Endothelial cell of umbilical vein (primary cell): ENCODE measurements around the gene CLEC11A. TPM values are rescaled to one million over a fixed set of nuclear protein-coding genes. Genes with fewer than 3 reads are reported as not detected.

Source experiments
- polyA plus RNA-seq, 4 experiments: library from polyadenylated mRNA; depleted of rRNA in 3 of 4; stranded (reverse) in 3 of 4; unstranded in 1 of 4; fragments of >200 nt; gene quantifications; 2 replicates each; pipeline versions ENCODE4 v1.2.1 to v1.2.3, GENCODE V29; 2011 to 2012; ENCODE audit warnings: missing spikeins in 1 of 4
- total RNA-seq: library from RNA; stranded (reverse); gene quantifications from 2 replicates; pipeline ENCODE4 v1.2.3, GENCODE V29; 2021

The CLEC11A gene
- total and polyA plus RNA-seq, 2 donors (not counting 3 experiments of a cell fraction or from before 2014, with no cell fraction given), result 10.4 to 30.1 TPM

Other genes starting within 250 kb of the CLEC11A start
- 101 and 106 TPM in 2 replicates for gene EMC10, start 246.9 kb upstream of the CLEC11A start, total RNA-seq
- gene EMC10, start 246.9 kb upstream of the CLEC11A start, polyA plus RNA-seq, result 111 and 141 TPM in 2 replicates
- 0.44 and 0.62 TPM in 2 replicates for gene GARIN5A, start 246.5 kb upstream of the CLEC11A start, total RNA-seq
- 0.65 and 0.76 TPM in 2 replicates for gene GARIN5A, start 246.5 kb upstream of the CLEC11A start, polyA plus RNA-seq
- gene JOSD2, start 212.2 kb upstream of the CLEC11A start, total RNA-seq, result 33.8 and 37.4 TPM in 2 replicates
- gene JOSD2, start 212.2 kb upstream of the CLEC11A start, polyA plus RNA-seq, result 62.8 and 103 TPM in 2 replicates
- gene ASPDH, start 209.5 kb upstream of the CLEC11A start, total RNA-seq, result not detected in 2 replicates
- not detected in 2 replicates for gene ASPDH, start 209.5 kb upstream of the CLEC11A start, polyA plus RNA-seq
- gene LRRC4B, start 154.9 kb upstream of the CLEC11A start, total RNA-seq, result not detected in 2 replicates
- 0.08 and 0.10 TPM in 2 replicates for gene LRRC4B, start 154.9 kb upstream of the CLEC11A start, polyA plus RNA-seq
- gene SYT3, start 83.5 kb upstream of the CLEC11A start, total RNA-seq, result 0.53 TPM in 1 of 2 replicates, not detected in the other
- gene SYT3, start 83.5 kb upstream of the CLEC11A start, polyA plus RNA-seq, result 0.11 TPM in 1 of 2 replicates, not detected in the other
- gene C19orf81, start 73.9 kb upstream of the CLEC11A start, total RNA-seq, result 1.1 and 2.5 TPM in 2 replicates
- gene C19orf81, start 73.9 kb upstream of the CLEC11A start, polyA plus RNA-seq, result 0.79 and 2.1 TPM in 2 replicates
- 1.2 and 1.9 TPM in 2 replicates for gene SHANK1, start 3.6 kb upstream of the CLEC11A start, total RNA-seq
- gene SHANK1, start 3.6 kb upstream of the CLEC11A start, polyA plus RNA-seq, result 0.60 and 0.66 TPM in 2 replicates
- not detected in 2 replicates for gene GPR32, start 47.1 kb downstream of the CLEC11A start, total RNA-seq
- not detected in 2 replicates for gene GPR32, start 47.1 kb downstream of the CLEC11A start, polyA plus RNA-seq
- not detected in 2 replicates for gene ACP4, start 67.1 kb downstream of the CLEC11A start, total RNA-seq
- gene ACP4, start 67.1 kb downstream of the CLEC11A start, polyA plus RNA-seq, result not detected in 2 replicates
- gene KLK1, start 100.4 kb downstream of the CLEC11A start, total RNA-seq, result not detected in 2 replicates
- 0.08 TPM in 1 of 2 replicates, not detected in the other for gene KLK1, start 100.4 kb downstream of the CLEC11A start, polyA plus RNA-seq
- gene KLK15, start 110.2 kb downstream of the CLEC11A start, total RNA-seq, result not detected in 2 replicates
- not detected in 2 replicates for gene KLK15, start 110.2 kb downstream of the CLEC11A start, polyA plus RNA-seq
- gene KLK3, start 131.6 kb downstream of the CLEC11A start, total RNA-seq, result not detected in 2 replicates
- gene KLK3, start 131.6 kb downstream of the CLEC11A start, polyA plus RNA-seq, result not detected in 2 replicates
- gene KLK2, start 150.1 kb downstream of the CLEC11A start, total RNA-seq, result not detected in 2 replicates
- gene KLK2, start 150.1 kb downstream of the CLEC11A start, polyA plus RNA-seq, result not detected in 2 replicates
- not detected in 2 replicates for gene KLK4, start 188.0 kb downstream of the CLEC11A start, total RNA-seq
- gene KLK4, start 188.0 kb downstream of the CLEC11A start, polyA plus RNA-seq, result not detected in 2 replicates
- gene KLK5, start 229.7 kb downstream of the CLEC11A start, total RNA-seq, result not detected in 2 replicates
- gene KLK5, start 229.7 kb downstream of the CLEC11A start, polyA plus RNA-seq, result not detected in 2 replicates
- gene KLK6, start 246.2 kb downstream of the CLEC11A start, total RNA-seq, result not detected in 2 replicates
- gene KLK6, start 246.2 kb downstream of the CLEC11A start, polyA plus RNA-seq, result 0.11 and 0.12 TPM in 2 replicates